Psoas muscle (tissue), 8 donors: ENCODE data around the gene PPL. TPM values are rescaled to one million over a fixed set of nuclear protein-coding genes. Genes with fewer than 3 reads are reported as not detected.

Experiments
- ATAC-seq, 4 donors: fragments of 200-7000 bp; cut with Tn5 transposase; one replicate each; pipeline ENCODE4 v1.9.1; 2020; ENCODE audit warnings: moderate library complexity in 3 of 4, mild to moderate bottlenecking in 2 of 4
- DNase-seq, 2 donors: peaks; one replicate each; pipeline ENCODE4 v3.0.0-alpha.2; 2020
- H3K27ac ChIP-seq: fragments of 200-600 bp; one replicate; pipeline ENCODE4 v1.8.0; 2022
- H3K27me3 ChIP-seq, 3 donors: fragments of 200-600 bp in 1 of 3; one replicate each; pipeline versions ENCODE4 v1.6.1 to v1.8.0; 2013 to 2022; ENCODE audit warnings: low read length in 2 of 3, mild to moderate bottlenecking in 2 of 3, moderate library complexity in 1 of 3; ENCODE audit not compliant: insufficient read depth in 3 of 3
- H3K36me3 ChIP-seq, 2 donors: fragments of 200-600 bp in 1 of 2; one replicate each; pipeline versions ENCODE4 v1.6.1 to v1.8.0; 2013 to 2022; ENCODE audit warnings: low read depth in 1 of 2, mild to moderate bottlenecking in 1 of 2, moderate library complexity in 1 of 2; ENCODE audit not compliant: insufficient read depth in 1 of 2
- H3K4me1 ChIP-seq: fragments of 200-600 bp; one replicate; pipeline ENCODE4 v1.8.0; 2022
- H3K4me3 ChIP-seq: fragments of 200-600 bp; one replicate; pipeline ENCODE4 v1.8.0; 2022; ENCODE audit warnings: mild to moderate bottlenecking
- H3K9me3 ChIP-seq: fragments of 200-600 bp; one replicate; pipeline ENCODE4 v1.8.0; 2022
- WGBS, 3 donors: extraction: QIAGEN DNeasy Blood & Tissue Kit; methylation state at CpG; one replicate each; pipeline versions ENCODE4 v1.1.6 to v1.1.7; 2013; 5-methylcytosine and 5-hydroxymethylcytosine counted together
- intact Hi-C, 2 donors: fragments of 100-400 bp; cut with DNase I; formaldehyde crosslinking; loops; one replicate each; pipeline versions ENCODE4 v1.11.0 to v1.14.2; 2022
- polyA plus RNA-seq, 3 donors: library from polyadenylated mRNA; stranded (reverse); fragments of 200-250 nt; gene quantifications; one replicate each; pipeline ENCODE4 v1.2.3, GENCODE V29; 2013
- total RNA-seq, 4 donors: library from RNA; stranded (reverse); fragmentation: NEBNext Ultra II Directional in 2 of 4; extraction: Animal tissue kit (Norgen Biotek cat#: 25700) in 2 of 4; gene quantifications; one replicate each; pipeline versions ENCODE4 v1.2.1 to v1.2.4, GENCODE V29; 2021 to 2023
- TF ChIP-seq, protein P1 (sequence below): fragments of 200-600 bp; IDR thresholded peaks from one replicate; pipeline ENCODE4 v1.8.0; 2022; ENCODE audit warnings: antibody characterized with exemption
- donor health status: healthy with polysubstance abuse.
- donor health status: DM: no; HTN: no; CAD: no; lungs with moderate emphysema.
- donor health status: Bipolar disorder and iron deficiency.
- donor health status: healthy.
- donor health status: DM: yes; HTN: yes; CAD: no.
- donor health status: DM: no; HTN: no; CAD: no.
- donor health status: DM: no; HTN: no; CAD: no.
- donor health status: DM: yes; HTN: yes; CAD: no.

The PPL gene
- total and polyA plus RNA-seq, 7 donors = 2.4 to 7.2 (median 4.4) TPM

GRCh38 chr16:4866586-4866985 lies 70.4 kb downstream of the PPL start:
- WGBS, 3 donors = 94 to 98% (median 97%) methylated on average over 12 of the region's 12 CpGs
- no peak overlapping the region for H3K4me3 ChIP-seq
- ATAC-seq (no peak), DNase-seq (no peak)
- peaks cover 34% of the 10 kb centered on the region for H3K4me1 ChIP-seq
- peaks cover 0 to 38% of the 10 kb centered on the region in 2 donors for H3K36me3 ChIP-seq
- TF ChIP-seq, protein P1, sequence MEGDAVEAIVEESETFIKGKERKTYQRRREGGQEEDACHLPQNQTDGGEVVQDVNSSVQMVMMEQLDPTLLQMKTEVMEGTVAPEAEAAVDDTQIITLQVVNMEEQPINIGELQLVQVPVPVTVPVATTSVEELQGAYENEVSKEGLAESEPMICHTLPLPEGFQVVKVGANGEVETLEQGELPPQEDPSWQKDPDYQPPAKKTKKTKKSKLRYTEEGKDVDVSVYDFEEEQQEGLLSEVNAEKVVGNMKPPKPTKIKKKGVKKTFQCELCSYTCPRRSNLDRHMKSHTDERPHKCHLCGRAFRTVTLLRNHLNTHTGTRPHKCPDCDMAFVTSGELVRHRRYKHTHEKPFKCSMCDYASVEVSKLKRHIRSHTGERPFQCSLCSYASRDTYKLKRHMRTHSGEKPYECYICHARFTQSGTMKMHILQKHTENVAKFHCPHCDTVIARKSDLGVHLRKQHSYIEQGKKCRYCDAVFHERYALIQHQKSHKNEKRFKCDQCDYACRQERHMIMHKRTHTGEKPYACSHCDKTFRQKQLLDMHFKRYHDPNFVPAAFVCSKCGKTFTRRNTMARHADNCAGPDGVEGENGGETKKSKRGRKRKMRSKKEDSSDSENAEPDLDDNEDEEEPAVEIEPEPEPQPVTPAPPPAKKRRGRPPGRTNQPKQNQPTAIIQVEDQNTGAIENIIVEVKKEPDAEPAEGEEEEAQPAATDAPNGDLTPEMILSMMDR = no peak
- H3K27me3 ChIP-seq = no peaks in the 10 kb centered on the region
- no peak overlapping the region for H3K27ac ChIP-seq
- intact Hi-C loops = no loop called here
- no peaks in the 10 kb centered on the region for H3K9me3 ChIP-seq

DNA sequence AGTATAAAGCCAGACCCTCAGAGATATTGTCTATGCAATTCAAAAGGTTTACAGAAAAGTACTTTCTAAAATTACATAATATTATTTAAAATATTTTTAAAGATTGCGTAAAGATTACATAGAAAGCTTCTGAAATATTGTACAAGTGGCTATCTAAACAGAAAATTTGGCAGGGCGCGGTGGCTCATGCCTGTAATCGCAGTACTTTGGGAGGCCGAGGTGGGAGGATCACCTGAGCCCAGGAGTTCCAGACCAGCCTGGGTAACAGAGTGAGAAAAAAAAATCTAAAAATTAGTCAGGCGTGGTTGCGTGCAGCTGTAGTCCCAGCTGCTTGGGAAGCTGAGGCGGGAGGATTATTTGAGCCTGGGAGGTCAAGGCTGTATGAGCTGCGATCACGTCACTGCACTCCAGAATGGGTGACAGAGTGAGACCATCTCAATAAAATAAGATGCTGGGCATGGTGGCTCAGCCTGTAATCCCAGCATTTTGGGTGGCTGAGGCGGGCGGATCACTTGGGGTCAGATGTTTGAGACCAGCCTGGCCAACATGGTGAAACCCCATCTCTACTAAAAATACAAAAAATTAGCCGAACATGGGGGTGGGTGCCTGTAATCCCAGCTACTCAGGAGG lies 71.6 kb downstream of the PPL start:
- WGBS, 3 donors = 91 to 95% (median 93%) methylated on average over 13 of the region's 13 CpGs
- ATAC-seq (no peak), DNase-seq (no peak)
- Histone ChIP-seq H3K9me3 (no peaks in the 10 kb centered on the region), H3K4me1 (peaks cover 29% of the 10 kb centered on the region), H3K36me3 (peaks cover 6 to 38% of the 10 kb centered on the region in 2 donors), H3K4me3 (no peak overlapping the region), H3K27me3 (no peaks in the 10 kb centered on the region), H3K27ac (no peak overlapping the region)
- TF ChIP-seq, protein P1 = no peak
- intact Hi-C loops = no loop called here

DNA sequence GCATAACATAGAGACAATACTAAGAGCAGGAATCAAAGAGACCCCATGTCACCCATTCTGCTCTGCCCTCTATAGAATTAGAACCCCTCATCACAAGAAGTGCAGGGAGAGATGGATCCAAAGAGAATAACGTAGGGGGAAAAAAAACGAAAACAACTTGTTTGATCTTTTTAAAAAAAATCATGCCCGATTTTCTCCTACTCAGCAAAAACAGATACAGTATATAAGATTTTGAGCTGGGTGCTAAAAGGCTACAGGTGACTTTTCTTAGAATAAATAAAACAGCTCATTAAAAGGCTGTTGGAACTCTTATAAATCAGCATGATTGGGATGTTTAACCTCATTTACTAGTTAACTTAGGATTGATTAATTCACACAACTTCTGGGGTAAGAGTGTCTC lies 72.2 kb downstream of the PPL start:
- TF ChIP-seq, protein P1 = no peak
- Histone ChIP-seq H3K4me3 (no peak overlapping the region), H3K9me3 (no peaks in the 10 kb centered on the region), H3K36me3 (peaks cover 6 to 38% of the 10 kb centered on the region in 2 donors), H3K4me1 (peaks cover 25% of the 10 kb centered on the region), H3K27ac (no peak overlapping the region), H3K27me3 (no peaks in the 10 kb centered on the region)
- no peak for ATAC-seq
- DNase-seq = no peak
- intact Hi-C loops = no loop called here
- 87 to 92% (median 91%) methylated on average over 3 of the region's 3 CpGs for WGBS, 3 donors

- peak; percentile 85 to 91 (median 88) for ATAC-seq
- H3K9me3 ChIP-seq = no peaks in the 10 kb centered on the region
- H3K27me3 ChIP-seq = no peaks in the 10 kb centered on the region
- TF ChIP-seq, protein P1 = no peak
- DNase-seq = no peak
- peaks cover 25% of the 10 kb centered on the region for H3K4me1 ChIP-seq
- peak overlapping the region; percentile 67 for H3K27ac ChIP-seq
- intact Hi-C loops = no loop called here
- H3K36me3 ChIP-seq = peaks cover 17 to 49% of the 10 kb centered on the region in 2 donors
- 35 to 52% (median 47%) methylated on average over 5 of the region's 5 CpGs for WGBS, 3 donors
- H3K4me3 ChIP-seq = no peak overlapping the region
Observed at GRCh38 chr16:4862639-4863038, 74.3 kb downstream of the PPL start.
